Measurements from ENCODE around the gene APOA1. TPM values are rescaled to one million over a fixed set of nuclear protein-coding genes. Genes with fewer than 3 reads are reported as not detected.
A peak's percentile ranks its signal among the peaks of the same experiment; 100 is the strongest.
"Not testable (repeated sequence)": the region's sequence is repeated elsewhere in the genome, so short reads cannot be mapped to it uniquely, and the experiment has no call there.

The APOA1 gene
- polyA plus RNA-seq, 2 donors = 0.08 to 0.10 TPM

DNA sequence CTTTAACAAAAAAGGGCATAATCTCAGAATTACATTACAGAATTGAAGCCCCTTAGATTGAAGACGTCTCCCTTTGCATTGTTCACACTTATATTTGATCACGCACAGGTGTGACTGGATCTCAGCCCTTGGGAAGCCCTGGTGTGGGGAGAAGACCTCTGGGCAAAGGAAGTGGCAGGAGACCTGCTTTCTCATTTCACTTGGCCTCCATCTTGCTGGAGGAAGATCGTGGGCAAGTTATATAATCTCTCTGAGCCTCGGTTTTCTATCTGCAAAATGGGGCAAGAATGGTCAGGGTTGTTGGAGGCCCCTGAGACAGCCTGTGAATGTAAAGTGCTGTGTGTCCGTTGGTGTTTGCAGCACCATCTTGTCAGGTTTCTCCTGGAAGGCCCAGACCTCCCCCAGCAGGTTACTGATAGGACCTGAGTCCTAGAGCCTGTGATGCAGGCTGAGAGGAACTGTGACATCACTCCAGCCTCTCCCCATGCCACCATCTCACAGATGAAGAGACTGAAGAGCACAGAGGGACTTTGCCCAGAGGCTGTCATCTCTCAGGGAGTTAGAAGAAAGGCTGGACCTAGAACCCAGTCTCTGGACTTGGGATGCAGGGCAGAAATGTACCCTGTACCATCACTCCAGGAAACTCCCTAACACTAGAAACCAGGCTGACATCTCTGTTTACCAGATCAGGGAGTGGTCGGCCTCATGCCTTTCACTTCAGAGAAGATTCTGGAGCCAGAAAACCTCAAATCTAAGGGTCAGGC lies 1.1 kb upstream of the APOA1 start:
- Histone ChIP-seq H3K9me3 (ENCODE audit: control insufficient read depth in 2 of 2, insufficient read depth in 1 of 2, low read depth in 1 of 2, low read length in 1 of 2) (no peaks in the 10 kb centered on the region), H3K36me3 (ENCODE audit: control insufficient read depth in 2 of 2, insufficient read depth in 2 of 2, low read length in 1 of 2) (peaks cover 0 to 2% of the 10 kb centered on the region in 2 donors), H3K4me1 (ENCODE audit: control insufficient read depth in 2 of 2, insufficient read depth in 2 of 2, low read length in 1 of 2) (peaks cover 4 to 6% of the 10 kb centered on the region in 2 donors), H3K27ac (ENCODE audit: low read depth in 2 of 2, low read length in 1 of 2) (no peak overlapping the region), H3K27me3 (ENCODE audit: control insufficient read depth in 1 of 2, insufficient read depth in 2 of 2, low read length in 2 of 2) (no peaks in the 10 kb centered on the region), H3K4me3 (ENCODE audit: low read depth in 1 of 2, low read length in 2 of 2) (no peak overlapping the region)
- WGBS, 2 donors = 81 to 82% methylated on average over 6 of the region's 6 CpGs

DNA sequence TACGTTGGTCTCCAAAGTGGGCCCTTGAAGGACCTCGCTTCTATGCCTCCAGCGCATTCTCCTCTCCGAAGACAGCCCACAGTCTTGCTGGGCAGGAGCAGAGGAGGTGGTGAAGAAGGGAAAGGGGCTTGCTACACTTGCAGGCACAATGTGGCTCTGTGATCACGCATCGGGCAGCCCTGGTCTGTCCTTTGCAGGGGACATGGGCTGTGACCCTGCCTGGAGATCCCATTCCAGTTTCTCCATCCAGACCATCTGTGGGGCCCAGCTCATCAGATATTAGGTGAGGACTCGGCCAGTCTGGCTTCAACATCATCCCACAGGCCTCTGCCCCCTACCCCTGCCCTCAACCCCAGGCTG lies 810 bp downstream of the APOA1 start:
- 87 to 90% methylated on average over 7 of the region's 7 CpGs for WGBS, 2 donors

DNA sequence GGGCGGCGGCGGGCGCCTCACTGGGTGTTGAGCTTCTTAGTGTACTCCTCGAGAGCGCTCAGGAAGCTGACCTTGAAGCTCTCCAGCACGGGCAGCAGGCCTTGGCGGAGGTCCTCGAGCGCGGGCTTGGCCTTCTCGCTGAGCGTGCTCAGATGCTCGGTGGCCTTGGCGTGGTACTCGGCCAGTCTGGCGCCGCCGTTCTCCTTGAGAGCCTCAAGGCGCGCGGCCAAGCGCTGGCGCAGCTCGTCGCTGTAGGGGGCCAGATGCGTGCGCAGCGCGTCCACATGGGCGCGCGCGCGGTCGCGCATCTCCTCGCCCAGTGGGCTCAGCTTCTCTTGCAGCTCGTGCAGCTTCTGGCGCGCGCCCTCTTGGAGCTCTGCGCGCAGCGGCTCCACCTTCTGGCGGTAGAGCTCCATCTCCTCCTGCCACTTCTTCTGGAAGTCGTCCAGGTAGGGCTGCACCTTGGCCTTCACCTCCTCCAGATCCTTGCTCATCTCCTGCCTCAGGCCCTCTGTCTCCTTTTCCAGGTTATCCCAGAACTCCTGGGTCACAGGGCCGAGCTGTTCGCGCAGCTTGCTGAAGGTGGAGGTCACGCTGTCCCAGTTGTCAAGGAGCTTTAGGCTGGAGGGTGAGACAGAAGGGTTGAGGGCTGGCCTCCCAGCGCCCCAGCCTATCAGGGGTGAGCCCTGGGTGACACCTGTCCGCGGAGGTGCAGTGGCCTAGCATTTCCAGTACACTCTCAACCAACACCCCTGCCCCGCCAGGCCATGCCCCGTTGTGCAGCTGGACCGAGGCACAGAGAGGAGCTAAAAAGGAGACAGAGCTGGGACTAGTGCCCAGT lies 1.4 kb downstream of the APOA1 start:
- Histone ChIP-seq H3K9me3 (ENCODE audit: control insufficient read depth in 2 of 2, insufficient read depth in 1 of 2, low read depth in 1 of 2, low read length in 1 of 2) (no peaks in the 10 kb centered on the region), H3K4me1 (ENCODE audit: control insufficient read depth in 2 of 2, insufficient read depth in 2 of 2, low read length in 1 of 2) (peaks cover 4 to 6% of the 10 kb centered on the region in 2 donors), H3K27me3 (ENCODE audit: control insufficient read depth in 1 of 2, insufficient read depth in 2 of 2, low read length in 2 of 2) (no peaks in the 10 kb centered on the region), H3K4me3 (ENCODE audit: low read depth in 1 of 2, low read length in 2 of 2) (peak overlapping the region; percentile 23 to 37), H3K36me3 (ENCODE audit: control insufficient read depth in 2 of 2, insufficient read depth in 2 of 2, low read length in 1 of 2) (no peaks in the 10 kb centered on the region), H3K27ac (ENCODE audit: low read depth in 2 of 2, low read length in 1 of 2) (peak overlapping the region; percentile 31 to 43)
- 10% methylated on average over 57 of the region's 57 CpGs for WGBS, 2 donors

More for the DNA sequence above, 810 bp downstream of the APOA1 start:
- Histone ChIP-seq H3K27ac (ENCODE audit: low read depth in 2 of 2, low read length in 1 of 2) (peak overlapping the region in 1 of 2 donors; percentile 14), H3K27me3 (ENCODE audit: control insufficient read depth in 1 of 2, insufficient read depth in 2 of 2, low read length in 2 of 2) (no peaks in the 10 kb centered on the region), H3K4me3 (ENCODE audit: low read depth in 1 of 2, low read length in 2 of 2) (no peak overlapping the region), H3K36me3 (ENCODE audit: control insufficient read depth in 2 of 2, insufficient read depth in 2 of 2, low read length in 1 of 2) (no peaks in the 10 kb centered on the region), H3K4me1 (ENCODE audit: control insufficient read depth in 2 of 2, insufficient read depth in 2 of 2, low read length in 1 of 2) (peaks cover 4 to 6% of the 10 kb centered on the region in 2 donors), H3K9me3 (ENCODE audit: control insufficient read depth in 2 of 2, insufficient read depth in 1 of 2, low read depth in 1 of 2, low read length in 1 of 2) (no peaks in the 10 kb centered on the region)

DNA sequence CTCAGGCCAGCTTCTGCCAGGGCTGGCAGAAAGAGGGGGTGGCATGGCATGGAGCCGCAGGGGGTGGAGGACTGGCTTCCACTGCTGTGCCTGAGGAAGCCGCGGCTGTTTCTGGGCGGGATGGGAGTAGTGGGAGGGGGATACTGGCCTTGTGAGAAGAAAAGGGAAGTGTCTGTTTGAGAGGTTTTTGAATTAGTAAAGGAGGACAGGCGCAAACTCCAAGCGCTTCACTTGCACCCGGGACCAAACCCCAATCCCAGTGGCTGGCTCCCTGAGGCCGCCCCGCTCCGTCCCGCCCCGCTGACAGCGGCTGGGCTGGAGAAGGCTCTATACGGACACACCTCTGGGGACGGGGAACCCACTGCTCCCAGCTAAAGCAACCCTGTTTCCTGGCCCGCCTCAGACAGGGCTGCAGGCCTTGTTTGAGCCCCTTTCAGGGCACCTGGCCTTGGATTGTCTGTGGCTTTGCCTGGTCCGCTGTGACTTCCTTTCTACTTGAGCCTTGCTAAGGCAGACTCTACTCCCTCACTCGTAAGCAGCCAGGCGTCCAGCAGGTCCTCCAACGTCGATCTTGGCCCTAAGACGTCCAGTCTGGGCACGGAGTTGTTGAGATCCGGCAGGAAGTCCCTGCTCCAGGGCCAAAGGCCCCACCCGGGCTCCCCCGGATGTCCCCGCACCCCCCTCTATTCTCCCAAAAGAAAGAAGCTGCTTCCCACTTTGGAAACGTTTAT lies 2.2 kb downstream of the APOA1 start:
- peak overlapping the region; percentile 43 to 64 for H3K27ac ChIP-seq (ENCODE audit: low read depth in 2 of 2, low read length in 1 of 2)

DNA sequence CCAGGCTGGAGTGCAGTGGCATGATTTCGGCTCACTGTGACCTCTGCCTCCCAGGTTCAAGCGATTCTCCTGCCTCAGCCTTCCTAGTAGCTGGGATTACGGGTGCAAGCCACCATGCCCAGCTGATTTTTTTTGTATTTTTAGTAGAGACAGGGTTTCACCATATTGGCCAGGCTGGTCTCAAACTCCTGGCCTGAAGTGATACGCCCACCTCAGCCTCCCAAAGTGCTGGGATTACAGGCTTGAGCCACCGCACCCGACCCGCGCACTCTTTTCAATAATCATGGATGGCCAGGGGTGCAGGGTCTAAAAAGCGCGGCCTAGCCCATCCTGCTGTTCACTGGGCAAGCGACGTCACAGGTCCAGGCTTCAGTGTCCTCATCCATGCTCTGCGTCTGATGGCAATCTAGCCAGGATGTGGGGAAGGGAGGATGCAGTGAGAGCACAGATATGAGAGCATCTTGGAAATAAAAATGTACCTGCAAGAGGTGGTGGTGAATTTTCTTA lies 2.8 kb downstream of the APOA1 start:
- not testable (repeated sequence) for H3K4me1 ChIP-seq (ENCODE audit: control insufficient read depth in 2 of 2, insufficient read depth in 2 of 2, low read length in 1 of 2); H3K9me3 ChIP-seq (ENCODE audit: control insufficient read depth in 2 of 2, insufficient read depth in 1 of 2, low read depth in 1 of 2, low read length in 1 of 2); H3K27ac ChIP-seq (ENCODE audit: low read depth in 2 of 2, low read length in 1 of 2); H3K27me3 ChIP-seq (ENCODE audit: control insufficient read depth in 1 of 2, insufficient read depth in 2 of 2, low read length in 2 of 2); H3K36me3 ChIP-seq (ENCODE audit: control insufficient read depth in 2 of 2, insufficient read depth in 2 of 2, low read length in 1 of 2); H3K4me3 ChIP-seq (ENCODE audit: low read depth in 1 of 2, low read length in 2 of 2)
- 79 to 82% methylated on average over 13 of the region's 13 CpGs for WGBS, 2 donors

More for the DNA sequence above, 2.2 kb downstream of the APOA1 start:
- peak overlapping the region in 1 of 2 donors; percentile 23 for H3K4me3 ChIP-seq (ENCODE audit: low read depth in 1 of 2, low read length in 2 of 2)
- no peaks in the 10 kb centered on the region for H3K9me3 ChIP-seq (ENCODE audit: control insufficient read depth in 2 of 2, insufficient read depth in 1 of 2, low read depth in 1 of 2, low read length in 1 of 2)
- peaks cover 4 to 6% of the 10 kb centered on the region in 2 donors for H3K4me1 ChIP-seq (ENCODE audit: control insufficient read depth in 2 of 2, insufficient read depth in 2 of 2, low read length in 1 of 2)
- 48 to 54% methylated on average over 28 of the region's 28 CpGs for WGBS, 2 donors
- no peaks in the 10 kb centered on the region for H3K36me3 ChIP-seq (ENCODE audit: control insufficient read depth in 2 of 2, insufficient read depth in 2 of 2, low read length in 1 of 2)
- H3K27me3 ChIP-seq (ENCODE audit: control insufficient read depth in 1 of 2, insufficient read depth in 2 of 2, low read length in 2 of 2) = no peaks in the 10 kb centered on the region

DNA sequence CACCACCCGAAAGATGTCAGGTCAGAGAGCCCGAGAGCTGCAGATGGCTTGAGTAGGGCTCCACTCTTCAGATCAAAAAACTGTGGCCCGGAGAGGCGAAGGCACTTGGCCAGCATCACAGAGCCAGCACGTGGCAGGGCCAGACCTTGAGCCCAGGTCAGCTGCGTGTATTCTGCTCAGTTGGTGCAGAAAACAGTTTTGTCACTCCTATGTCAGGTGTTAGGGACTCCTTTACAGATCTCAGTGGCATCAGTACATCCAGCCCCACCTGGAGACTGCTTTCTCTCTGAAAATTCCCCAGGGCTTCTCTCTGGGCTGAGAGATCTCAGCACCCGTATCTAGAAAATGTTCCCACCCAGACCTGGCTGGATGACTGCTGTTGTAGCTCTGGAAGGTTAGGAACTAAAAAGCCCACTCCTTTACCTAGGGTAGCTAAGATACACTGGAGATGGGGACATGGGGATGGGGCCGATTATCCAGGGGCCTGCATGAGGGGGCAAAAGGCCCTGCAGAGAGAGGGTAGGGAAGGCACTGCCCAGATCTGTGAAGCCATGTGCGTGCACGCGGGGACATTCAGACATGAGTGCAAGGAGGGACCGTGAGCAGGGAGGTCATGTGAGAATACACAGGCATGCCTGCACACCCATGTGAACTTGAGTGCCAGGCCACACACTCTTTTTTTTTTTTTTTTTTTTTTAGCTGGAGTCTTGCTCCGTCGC lies 3.4 kb downstream of the APOA1 start:
- Histone ChIP-seq H3K27me3 (ENCODE audit: control insufficient read depth in 1 of 2, insufficient read depth in 2 of 2, low read length in 2 of 2) (no peaks in the 10 kb centered on the region), H3K36me3 (ENCODE audit: control insufficient read depth in 2 of 2, insufficient read depth in 2 of 2, low read length in 1 of 2) (no peaks in the 10 kb centered on the region), H3K4me3 (ENCODE audit: low read depth in 1 of 2, low read length in 2 of 2) (no peak overlapping the region), H3K9me3 (ENCODE audit: control insufficient read depth in 2 of 2, insufficient read depth in 1 of 2, low read depth in 1 of 2, low read length in 1 of 2) (no peaks in the 10 kb centered on the region), H3K27ac (ENCODE audit: low read depth in 2 of 2, low read length in 1 of 2) (no peak overlapping the region), H3K4me1 (ENCODE audit: control insufficient read depth in 2 of 2, insufficient read depth in 2 of 2, low read length in 1 of 2) (peaks cover 4 to 6% of the 10 kb centered on the region in 2 donors)
- WGBS, 2 donors = 84 to 89% methylated on average over 14 of the region's 14 CpGs

DNA sequence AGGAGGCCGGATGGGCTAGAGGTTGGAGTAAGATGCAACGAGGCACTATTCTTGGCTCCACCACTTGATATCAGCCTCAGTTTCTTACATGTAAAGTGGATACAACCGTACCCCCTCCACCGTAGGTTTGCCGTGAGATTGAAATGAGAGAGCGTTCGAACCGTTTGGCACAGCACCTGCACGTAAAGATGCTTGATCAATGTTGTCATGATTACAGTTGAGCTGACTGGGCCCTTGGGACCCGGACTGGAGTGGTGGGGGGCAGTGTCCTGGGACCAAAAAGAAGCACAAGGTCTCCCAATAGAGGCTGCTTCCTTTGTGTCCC lies 4.0 kb downstream of the APOA1 start:
- no peaks in the 10 kb centered on the region for H3K27me3 ChIP-seq (ENCODE audit: control insufficient read depth in 1 of 2, insufficient read depth in 2 of 2, low read length in 2 of 2)
- WGBS, 2 donors = 93 to 94% methylated on average over 10 of the region's 10 CpGs

DNA sequence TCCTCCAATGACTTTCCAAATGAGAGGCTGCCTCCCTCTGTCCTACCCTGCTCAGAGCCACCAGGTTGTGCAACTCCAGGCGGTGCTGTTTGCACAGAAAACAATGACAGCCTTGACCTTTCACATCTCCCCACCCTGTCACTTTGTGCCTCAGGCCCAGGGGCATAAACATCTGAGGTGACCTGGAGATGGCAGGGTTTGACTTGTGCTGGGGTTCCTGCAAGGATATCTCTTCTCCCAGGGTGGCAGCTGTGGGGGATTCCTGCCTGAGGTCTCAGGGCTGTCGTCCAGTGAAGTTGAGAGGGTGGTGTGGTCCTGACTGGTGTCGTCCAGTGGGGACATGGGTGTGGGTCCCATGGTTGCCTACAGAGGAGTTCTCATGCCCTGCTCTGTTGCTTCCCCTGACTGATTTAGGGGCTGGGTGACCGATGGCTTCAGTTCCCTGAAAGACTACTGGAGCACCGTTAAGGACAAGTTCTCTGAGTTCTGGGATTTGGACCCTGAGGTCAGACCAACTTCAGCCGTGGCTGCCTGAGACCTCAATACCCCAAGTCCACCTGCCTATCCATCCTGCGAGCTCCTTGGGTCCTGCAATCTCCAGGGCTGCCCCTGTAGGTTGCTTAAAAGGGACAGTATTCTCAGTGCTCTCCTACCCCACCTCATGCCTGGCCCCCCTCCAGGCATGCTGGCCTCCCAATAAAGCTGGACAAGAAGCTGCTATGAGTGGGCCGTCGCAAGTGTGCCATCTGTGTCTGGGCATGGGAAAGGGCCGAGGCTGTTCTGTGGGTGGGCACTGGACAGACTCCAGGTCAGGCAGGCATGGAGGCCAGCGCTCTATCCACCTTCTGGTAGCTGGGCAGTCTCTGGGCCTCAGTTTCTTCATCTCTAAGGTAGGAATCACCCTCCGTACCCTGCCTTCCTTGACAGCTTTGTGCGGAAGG lies 4.8 kb downstream of the APOA1 start:
- Histone ChIP-seq H3K36me3 (ENCODE audit: control insufficient read depth in 2 of 2, insufficient read depth in 2 of 2, low read length in 1 of 2) (no peaks in the 10 kb centered on the region), H3K4me1 (ENCODE audit: control insufficient read depth in 2 of 2, insufficient read depth in 2 of 2, low read length in 1 of 2) (peaks cover 4 to 6% of the 10 kb centered on the region in 2 donors), H3K27me3 (ENCODE audit: control insufficient read depth in 1 of 2, insufficient read depth in 2 of 2, low read length in 2 of 2) (no peaks in the 10 kb centered on the region), H3K9me3 (ENCODE audit: control insufficient read depth in 2 of 2, insufficient read depth in 1 of 2, low read depth in 1 of 2, low read length in 1 of 2) (no peaks in the 10 kb centered on the region), H3K4me3 (ENCODE audit: low read depth in 1 of 2, low read length in 2 of 2) (no peak overlapping the region), H3K27ac (ENCODE audit: low read depth in 2 of 2, low read length in 1 of 2) (no peak overlapping the region)
- 77 to 86% methylated on average over 12 to 13 of the region's 13 CpGs for WGBS, 2 donors

More for the DNA sequence above, 4.0 kb downstream of the APOA1 start:
- Histone ChIP-seq H3K27ac (ENCODE audit: low read depth in 2 of 2, low read length in 1 of 2) (no peak overlapping the region), H3K36me3 (ENCODE audit: control insufficient read depth in 2 of 2, insufficient read depth in 2 of 2, low read length in 1 of 2) (no peaks in the 10 kb centered on the region), H3K9me3 (ENCODE audit: control insufficient read depth in 2 of 2, insufficient read depth in 1 of 2, low read depth in 1 of 2, low read length in 1 of 2) (no peaks in the 10 kb centered on the region), H3K4me3 (ENCODE audit: low read depth in 1 of 2, low read length in 2 of 2) (no peak overlapping the region), H3K4me1 (ENCODE audit: control insufficient read depth in 2 of 2, insufficient read depth in 2 of 2, low read length in 1 of 2) (peaks cover 4 to 6% of the 10 kb centered on the region in 2 donors)
